ENCODE measurements around the gene PRSS27. TPM values are rescaled to one million over a fixed set of nuclear protein-coding genes. Genes with fewer than 3 reads are reported as not detected.
"Not testable (repeated sequence)": the region's sequence is repeated elsewhere in the genome, so short reads cannot be mapped to it uniquely, and the experiment has no call there.

PRSS27 gene
- total RNA-seq, 1 donor from 2014 or later: 0.12 TPM

DNA sequence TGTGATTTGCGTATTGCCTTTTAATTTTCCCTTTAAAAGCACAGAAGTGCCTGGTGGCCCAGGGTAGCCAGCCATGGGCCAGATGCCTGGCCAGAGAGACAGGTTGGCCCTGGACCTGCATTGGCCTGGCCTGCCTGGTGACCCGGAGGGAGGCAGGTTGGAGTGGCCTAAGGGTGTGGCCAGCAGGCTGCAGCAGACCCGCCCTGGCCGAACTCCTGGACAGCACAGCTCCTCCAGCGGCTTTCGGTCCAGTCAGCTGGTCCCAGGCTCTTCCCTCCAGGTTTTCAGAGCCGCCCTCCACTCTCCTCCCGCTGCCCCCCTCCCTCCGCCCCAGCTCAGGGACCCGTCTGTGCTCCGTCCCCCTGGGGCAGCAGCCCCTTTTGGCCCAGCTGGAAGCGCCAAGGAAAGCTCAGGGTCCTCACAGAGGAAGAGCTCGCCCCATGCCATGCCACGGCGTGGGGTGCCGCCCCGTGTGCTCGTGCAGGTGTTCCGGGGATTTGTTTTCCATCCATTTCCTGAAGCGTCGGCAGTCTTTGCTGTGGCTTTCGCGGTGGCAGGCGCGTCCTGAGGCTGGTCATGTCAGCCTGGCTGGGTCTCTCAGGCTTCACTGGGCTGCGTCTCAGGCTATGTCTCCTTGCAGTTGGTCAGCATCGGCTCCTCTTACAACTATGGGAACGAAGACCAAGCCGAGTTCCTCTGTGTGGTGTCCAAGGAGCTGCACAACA lies 18.1 kb downstream of the PRSS27 start:
- DNase-seq: peak; percentile 16
- intact Hi-C loops (cut with micrococcal nuclease): no loop called here
- ATAC-seq: no peak

DNA sequence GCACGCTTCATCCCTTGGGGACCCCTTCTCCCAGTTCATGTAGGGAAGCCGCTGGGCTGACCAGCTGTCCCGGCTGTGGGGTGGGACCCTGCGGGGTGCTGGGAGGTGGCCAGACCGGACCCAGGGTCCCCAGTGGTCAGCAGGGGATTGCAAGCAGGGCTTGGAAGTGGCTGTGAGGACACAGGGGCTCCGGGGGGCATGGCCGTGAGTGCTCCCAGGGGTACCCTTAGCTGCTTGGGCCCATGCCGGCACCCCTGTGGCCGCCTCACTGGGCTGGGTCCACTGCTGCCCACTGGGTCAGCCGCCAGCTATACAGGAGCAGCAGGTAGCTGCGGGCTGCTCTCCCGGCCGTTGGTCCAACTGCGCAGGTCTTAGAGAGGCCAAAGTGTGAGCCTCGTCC lies 18.8 kb downstream of the PRSS27 start:
- ATAC-seq (no peak), DNase-seq (no peak)
- intact Hi-C loops (cut with micrococcal nuclease): no loop called here

DNA sequence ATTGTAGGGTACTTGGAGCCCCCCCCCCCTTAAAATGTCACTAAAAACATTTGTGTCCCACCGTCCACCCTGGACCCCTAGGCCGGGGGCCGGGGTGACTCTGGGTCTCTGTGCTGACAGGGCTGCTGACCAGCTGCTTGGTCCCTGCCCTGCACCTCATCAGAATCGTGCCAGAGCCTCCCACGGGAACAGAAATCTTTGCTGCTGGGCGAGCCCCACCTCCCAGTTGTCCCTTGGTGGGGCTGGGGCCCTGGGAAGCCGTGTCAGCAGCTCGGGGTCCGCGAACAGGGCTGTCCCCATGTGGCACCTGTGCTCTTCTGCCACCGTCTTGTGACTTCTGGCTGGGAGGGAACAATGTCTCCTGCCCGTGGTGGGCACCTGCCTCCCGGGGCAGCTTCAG lies 19.2 kb downstream of the PRSS27 start:
- intact Hi-C loops (cut with micrococcal nuclease): no loop called here
- ATAC-seq (no peak), DNase-seq (no peak)

DNA sequence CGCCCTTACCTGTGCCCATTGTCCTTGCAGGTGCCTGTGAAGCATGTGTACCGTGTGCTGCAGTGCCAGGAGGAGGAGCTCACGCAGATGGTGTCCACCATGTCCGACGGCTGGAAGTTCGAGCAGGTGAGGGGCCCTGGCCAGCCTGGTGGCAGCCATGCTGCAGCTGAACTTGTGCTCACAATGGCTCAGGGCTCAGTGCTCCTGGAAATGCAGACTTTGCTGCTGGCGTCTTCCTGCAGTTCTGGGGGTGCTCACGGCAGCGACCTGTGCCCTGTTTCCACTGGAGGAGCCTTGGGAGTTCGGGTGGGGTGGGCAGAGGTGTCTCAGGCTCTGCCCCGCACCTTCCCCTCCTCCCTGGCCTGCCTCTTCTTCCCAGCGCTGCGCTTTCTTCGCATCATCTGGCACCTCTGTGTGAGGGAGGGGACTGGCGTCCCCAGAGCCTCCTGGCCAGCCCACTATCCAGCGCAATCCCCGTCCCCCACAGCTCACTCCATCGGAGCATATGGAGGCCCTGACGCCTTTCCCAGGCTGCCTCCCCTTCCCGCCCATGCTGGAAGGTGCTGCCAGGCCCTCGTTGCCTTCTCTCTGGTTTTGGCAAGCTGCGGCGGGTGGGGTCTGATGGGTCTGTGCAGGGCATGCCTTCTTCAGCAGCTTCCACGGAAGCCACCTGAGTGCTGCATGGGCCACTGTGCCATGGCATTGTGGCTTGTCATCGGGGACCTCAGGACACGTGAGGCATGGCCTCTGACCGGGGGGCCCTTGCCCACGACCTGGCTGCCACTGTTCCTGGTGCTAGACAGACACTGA lies 20.0 kb downstream of the PRSS27 start:
- intact Hi-C loops (cut with micrococcal nuclease): no loop called here
- ATAC-seq (no peak), DNase-seq (no peak)

DNA sequence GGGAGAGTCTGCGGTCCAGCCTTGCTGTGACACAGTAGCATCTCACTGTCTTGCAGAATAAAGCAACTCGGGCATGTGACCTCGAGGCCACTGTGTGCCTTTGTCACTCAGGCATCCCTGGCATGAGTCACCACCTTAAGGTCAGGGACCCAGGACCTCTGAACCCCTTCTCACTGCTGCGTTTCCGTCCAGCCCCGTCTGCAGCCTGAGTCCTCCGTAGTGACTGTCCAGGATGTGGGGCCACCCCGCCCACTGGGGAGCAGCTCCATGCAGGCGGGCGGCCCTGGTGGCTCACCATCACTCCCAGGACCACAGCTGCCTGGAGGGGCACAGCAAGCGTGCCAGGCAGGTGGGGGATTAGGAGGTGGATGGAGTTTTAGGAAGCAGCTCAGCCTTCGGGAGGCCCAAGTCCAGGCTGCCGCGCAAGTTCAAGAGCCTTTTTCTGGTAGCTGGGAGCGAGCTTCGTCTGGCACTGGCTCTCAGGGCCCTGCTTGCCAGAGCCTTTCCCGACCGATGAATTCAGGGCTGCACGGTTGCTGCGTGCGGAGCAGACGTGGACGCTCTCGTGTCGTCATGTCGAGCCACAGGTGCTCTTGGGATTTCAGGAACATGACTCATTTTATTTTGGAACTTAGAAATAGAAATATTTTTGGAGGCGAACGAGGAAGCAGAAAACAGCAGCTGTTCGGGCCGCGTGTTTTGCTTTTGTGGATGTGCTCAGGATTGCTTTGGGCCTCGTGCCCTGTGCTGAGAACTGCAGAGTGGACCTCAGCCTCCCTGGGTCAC lies 20.9 kb downstream of the PRSS27 start:
- intact Hi-C loops (cut with micrococcal nuclease): no loop called here
- ATAC-seq: no peak
- DNase-seq: no peak

DNA sequence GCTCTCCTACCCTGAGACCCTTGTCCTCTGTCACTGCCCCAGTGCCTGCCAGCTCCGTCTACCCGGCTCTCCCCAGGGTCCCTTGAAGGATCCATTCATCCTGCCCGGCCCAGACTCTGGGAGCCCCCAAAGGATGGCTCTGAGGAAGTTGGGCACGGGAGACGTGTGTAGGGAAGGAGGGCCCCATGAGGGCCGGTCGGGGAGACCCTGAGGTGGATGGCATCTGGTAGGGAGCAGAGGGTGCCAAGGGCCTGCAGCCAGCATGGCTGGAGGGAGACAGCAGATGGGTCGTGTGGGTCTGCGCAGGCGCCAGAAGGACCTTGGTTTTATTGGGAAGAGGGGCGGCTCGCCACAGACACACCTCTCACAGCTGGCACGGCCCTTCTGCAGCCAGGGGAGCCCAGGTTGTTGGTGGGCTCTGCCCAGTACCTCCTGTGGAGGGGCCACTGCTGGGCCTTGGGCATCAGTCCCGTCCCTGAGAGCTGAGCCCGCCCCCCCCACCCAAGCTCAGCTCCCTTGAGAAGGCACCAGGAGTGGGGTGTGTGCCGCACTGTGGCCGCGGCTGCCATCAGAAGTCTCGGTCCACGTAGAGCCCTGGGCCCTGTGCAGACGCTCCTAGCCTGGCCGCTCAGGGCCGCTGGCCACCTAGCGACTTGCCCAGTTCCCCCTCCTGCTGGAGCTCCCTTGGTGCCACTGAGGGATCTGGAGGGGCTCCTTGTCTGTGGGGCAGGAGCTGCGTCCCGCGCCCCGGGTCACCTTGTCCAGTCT lies 21.7 kb downstream of the PRSS27 start:
- ATAC-seq (no peak), DNase-seq (no peak)
- intact Hi-C loops (cut with micrococcal nuclease): no loop called here

DNA sequence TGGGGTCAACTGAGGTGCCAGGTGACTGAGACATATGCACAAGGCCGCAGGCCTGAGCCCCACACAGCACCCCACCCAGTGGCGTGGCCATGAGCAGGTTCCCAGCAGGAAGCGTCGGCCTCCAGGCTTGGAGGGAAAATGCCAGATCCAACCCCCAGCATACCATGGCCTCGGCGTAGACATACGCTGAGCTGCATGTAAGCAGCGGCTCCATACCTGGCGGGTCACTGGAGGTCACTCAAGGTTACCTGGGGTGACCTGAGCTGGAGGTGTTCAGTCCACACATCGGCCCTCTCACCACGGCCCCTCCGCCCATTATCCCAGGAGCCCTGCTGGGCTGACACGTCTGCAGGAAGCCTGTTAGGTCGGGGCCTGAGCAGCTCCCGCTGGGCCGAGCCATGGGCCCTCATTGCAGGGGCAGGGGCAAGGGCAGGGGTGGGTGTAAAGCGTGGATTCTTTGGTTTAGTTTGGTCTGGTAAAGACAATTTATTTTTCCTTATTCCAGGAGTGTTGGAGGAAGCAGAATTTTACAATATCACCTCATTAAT lies 22.5 kb downstream of the PRSS27 start:
- no peak for ATAC-seq
- DNase-seq: no peak
- intact Hi-C loops (cut with micrococcal nuclease): no loop called here

DNA sequence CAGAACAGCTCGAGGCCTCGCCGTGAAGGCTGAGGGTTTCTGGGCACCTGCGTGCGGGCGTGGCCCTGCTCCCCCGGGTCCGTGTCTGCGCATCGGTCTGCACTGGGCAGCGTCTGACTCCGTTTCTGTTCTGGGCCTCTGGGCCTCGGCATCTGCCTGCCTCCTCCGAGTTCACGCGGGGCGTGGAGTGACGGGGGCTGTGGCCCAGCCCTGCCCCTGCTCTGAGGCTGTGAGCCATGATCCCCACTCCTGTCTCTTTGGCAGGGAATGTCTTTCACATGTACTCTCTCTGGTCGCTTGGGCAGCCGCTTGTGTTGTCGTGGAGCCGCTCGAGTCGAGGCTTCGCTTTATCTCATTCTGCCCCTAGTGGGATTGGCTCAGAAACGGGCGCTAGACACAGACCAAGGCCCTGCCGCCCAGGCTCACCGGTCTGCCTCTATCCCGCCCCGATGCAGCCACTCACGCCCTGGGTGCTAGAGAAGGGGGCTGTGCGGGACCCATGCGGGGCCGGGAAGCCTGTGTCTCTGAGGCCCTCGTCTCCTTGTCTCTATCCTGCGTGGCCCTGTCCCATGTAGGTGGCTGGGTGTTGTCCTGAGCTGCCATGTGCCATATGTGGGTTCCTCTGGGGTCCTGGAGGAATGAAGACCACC lies 23.3 kb downstream of the PRSS27 start:
- DNase-seq; ATAC-seq; intact Hi-C loops (cut with micrococcal nuclease): not testable (repeated sequence)

DNA sequence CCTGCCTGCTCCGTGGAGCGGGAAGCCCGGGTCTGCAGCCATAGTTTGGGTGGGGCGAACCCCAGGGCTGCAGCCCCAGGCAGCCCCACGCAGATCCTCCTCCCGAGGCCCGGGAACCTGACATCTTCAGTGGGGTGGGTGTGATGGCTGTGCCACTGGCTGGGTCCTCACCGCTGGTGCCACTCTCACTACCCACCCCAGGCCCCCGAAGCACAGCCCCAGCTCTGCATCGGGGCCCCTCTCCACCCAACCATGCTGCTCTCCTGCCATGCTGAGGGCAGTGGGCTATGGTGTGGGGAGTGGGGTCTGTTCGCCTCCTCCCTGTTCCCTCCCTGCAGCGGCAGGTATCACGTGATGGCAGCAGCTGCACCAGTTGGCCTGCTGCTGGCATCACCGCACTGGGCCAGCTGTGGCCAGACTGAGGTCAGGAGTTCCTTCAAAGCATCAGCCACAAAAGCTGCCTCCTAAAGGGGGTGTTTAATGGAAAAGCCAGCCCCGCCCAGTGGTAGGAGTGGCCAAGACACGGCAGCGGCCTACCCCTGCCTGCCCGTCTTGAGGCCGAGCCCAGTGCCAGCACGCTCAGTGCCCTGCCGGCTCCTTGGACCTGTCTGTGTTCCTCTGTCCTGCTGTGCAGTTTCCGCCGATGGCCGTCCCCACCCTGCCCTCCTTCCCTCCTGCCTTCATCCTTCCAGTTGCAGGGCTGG lies 26.9 kb downstream of the PRSS27 start:
- intact Hi-C loops (cut with micrococcal nuclease): no loop called here
- DNase-seq: peak; percentile 38
- peak; percentile 1 for ATAC-seq

DNA sequence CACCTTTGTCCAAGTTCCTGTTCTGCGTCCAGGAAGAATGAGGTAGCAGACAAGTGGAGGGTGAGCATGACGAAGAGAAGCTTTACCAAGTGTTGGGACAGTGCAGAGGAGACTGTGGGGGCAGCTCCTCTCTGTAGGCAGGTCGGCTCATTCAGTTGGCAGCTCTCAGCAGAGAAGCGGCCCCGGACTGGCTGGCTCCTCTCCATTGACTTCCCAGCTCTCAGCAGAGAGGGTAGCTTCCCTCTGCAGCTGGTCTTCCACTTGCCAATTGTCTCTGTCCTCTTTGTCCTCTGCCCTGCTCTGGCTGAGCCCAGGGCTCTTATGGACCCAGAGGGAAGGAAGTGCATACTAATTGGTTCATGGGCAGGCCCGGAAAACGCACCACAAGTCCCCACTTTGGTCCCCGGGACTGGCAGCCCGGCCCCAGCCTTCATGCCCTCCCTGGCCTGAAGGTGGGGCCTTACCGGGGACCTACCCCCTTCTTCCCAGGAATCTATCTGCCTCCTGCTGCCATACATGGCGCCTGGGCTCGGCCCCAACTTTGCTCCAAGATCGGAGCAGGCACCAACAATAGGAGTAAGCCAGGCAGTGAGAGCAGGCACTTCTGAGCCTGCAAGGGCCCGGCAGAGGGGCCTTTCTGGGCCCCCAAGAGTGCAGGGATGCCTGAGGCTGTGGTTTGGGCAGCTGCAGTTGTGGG lies 27.6 kb downstream of the PRSS27 start:
- peak; percentile 87 for ATAC-seq
- DNase-seq: peak; percentile 68
- intact Hi-C loops (cut with micrococcal nuclease): no loop called here

DNA sequence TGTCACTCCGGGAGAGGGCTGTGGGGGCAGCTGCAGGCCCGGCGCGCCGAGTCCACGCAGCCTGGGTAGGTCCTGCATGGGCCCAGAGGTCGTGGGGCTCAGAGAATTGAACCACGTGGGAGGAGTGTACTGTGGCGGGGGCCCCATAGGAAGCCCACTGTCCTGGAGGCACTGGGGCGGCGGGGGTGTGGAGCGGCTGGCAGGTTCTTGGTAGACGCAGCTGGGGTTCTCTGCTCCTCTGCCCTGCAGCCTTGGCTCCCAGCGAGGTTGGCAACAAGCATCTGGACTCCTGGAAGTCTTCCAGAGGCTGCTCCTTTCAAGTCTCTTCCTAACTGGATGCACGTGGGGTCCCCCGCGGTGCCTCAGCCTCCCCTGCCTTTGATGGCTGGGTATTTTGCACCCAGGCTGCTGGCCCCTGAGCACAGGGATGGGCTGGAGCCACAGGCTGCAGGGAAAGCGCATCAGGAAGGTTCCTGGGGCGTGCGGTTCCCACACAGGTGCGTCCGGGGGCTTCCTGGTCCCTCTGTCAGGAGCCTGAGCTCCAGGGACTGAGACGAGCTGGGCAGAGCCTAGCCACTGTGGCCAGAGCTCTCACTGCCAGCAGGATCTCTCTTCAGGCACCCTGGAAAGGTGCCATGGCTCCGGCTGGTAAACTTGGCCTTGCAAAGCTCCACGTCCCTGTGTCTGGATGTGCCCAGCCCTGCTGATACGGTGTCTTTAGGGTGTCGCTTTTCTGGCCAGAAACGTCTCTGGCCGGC lies 28.4 kb downstream of the PRSS27 start:
- DNase-seq: peak; percentile 78
- intact Hi-C loops (cut with micrococcal nuclease): no loop called here
- peak; percentile 72 for ATAC-seq

DNA sequence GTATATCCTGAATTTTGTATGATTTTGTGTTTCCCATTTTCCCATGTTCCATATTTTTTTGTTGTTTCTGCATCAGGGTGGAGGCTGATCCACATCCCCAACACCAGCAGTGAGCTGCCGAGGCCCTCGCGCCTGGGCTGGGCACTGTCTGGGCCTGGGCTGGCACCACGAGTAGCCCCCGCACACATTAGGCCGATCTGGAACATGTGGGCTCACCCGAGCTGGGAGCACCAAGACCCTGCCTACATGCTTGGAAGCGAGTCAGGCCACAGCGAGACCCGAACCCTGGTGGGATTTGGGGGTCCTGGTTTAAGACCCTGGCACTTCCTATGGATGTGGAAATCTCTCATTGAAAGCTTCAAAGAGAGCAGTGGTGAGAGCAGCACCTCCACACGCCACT lies 29.2 kb downstream of the PRSS27 start:
- no peak for ATAC-seq
- peak; percentile 12 for DNase-seq
- intact Hi-C loops (cut with micrococcal nuclease): no loop called here

DNA sequence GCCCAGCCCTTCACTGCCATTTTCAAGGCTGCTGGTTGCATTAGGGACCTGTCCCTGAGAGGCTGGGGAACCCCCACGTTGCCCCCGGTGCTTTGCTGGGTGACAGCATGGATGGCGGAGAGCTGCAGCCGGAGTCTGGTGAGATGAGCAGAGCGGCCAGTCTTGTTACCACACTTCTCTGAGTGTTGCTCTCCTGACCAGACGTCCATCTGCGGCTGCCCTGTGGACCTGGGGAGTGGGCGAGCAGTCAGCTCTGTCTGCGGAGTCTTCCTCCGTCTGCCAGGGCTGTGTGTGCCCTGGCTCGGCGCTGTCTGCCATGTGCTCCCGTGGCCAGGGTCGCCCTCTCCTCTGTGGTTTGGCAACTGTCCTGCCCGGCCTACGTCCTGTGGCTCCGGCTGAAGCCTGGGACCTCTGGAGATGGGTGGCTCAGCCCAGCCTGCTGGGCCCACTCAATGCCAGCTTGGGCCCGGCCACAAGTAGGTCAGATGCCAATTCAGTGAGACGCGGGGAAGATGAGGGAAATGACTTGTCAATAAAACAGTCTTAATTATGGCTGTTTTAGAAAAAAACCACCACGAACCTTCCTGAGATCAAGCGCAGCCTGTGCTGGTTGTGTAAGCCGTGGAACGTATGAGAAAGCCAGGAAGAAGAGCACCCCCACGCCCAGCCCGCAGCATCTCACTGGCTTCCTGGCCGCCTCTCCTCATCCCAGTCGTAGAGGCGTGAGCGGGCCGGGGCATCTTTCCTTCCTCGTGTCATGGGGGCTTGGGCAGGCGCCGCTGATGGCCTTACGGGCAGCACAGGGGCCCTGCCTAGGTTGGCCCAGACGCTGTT lies 29.8 kb downstream of the PRSS27 start:
- no peak for ATAC-seq
- intact Hi-C loops (cut with micrococcal nuclease): no loop called here
- DNase-seq: peak; percentile 29

DNA sequence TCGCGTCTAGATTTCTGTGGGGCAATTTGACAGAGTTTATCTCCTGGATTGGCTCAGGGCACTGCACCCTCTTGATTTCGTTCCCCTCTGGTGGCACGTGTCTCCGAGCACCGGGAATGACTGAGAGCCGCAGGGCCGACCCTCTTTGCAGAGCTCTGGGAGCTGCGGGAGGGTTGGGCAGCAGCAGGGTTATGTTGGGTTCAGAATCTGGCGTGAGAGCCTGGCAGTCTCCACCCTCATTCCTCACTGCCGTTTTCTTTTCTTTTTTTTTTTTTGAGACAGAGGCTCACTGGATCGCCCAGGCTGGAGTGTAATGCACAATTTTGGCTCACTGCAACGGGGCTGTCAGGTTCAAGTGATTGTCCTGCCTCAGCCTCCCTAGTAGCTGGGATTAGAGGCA lies 30.6 kb downstream of the PRSS27 start:
- DNase-seq; intact Hi-C loops (cut with micrococcal nuclease); ATAC-seq: not testable (repeated sequence)

DNA sequence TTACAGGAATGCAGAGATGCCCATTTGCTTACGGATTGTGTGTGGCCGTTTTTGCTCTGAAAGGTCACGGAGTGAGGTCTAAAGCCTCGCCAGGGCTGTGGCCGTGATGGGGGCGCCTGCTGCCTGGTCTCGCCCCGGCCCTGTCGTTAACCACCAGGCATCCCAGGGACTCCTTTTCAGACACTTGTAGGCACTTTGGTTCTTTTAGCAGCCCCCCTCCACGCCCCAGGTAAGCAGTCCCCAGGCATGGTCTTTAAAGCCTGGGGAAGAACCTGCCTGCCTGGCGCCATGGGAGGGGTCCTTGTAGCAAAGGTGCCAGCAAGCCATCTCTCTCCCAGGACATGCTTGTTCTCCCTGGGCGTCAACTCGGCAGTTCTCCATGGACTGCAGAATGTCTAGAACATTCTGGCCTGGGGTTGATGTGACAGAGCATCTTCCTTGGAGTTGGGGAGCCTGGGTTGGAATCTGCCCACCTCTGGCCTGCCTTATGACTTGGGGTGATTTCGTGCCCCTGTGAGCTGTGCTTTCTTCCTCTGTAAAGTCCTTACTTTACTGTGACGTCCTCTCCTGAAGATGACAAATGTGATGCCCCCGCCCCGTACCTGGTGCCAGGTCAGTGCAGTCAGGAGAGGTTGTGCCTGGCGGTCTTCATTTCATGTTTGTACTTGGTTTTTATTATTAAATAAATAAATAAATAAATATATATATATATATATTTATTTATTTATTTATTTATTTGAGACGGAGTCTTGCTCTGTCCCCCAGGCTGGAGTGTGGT lies 32.3 kb downstream of the PRSS27 start:
- intact Hi-C loops (cut with micrococcal nuclease): no loop called here
- no peak for ATAC-seq
- peak; percentile 21 for DNase-seq

Data from left ventricle myocardium superior (tissue), 1 donor.